Thoracic aorta (tissue), 2 donors: ENCODE data around the gene RFC2. TPM values are rescaled to one million over a fixed set of nuclear protein-coding genes. Genes with fewer than 3 reads are reported as not detected.
"Not testable (repeated sequence)": the region's sequence is repeated elsewhere in the genome, so short reads cannot be mapped to it uniquely, and the experiment has no call there.

ENCODE experiments used
- ATAC-seq: fragments of 150-250 bp; one replicate; pipeline ENCODE4 v1.8.0; 2017; ENCODE audit warnings: low read depth; ENCODE audit not compliant: insufficient number of reproducible peaks, low FRiP score
- DNase-seq: peaks from one replicate; pipeline ENCODE4 v3.0.0-alpha.2; 2020; ENCODE audit warnings: low spot score
- H3K27ac ChIP-seq, 2 donors: fragments of 200-600 bp; sonication (generic); 1 replicate in 1 of 2; 2 replicates in 1 of 2; pipeline ENCODE4 v1.5.1; 2016; ENCODE audit warnings: mild to moderate bottlenecking in 2 of 2, moderate library complexity in 2 of 2
- H3K27me3 ChIP-seq: fragments of 200-600 bp; sonication (generic); replicated peaks from 2 replicates; pipeline ENCODE4 v1.6.0; 2016; ENCODE audit warnings: mild to moderate bottlenecking; ENCODE audit not compliant: insufficient read depth
- H3K36me3 ChIP-seq: fragments of 200-600 bp; sonication (generic); one replicate; pipeline ENCODE4 v1.5.1; 2016
- H3K4me1 ChIP-seq, 2 donors: fragments of 200-600 bp; sonication (generic); 1 replicate in 1 of 2; 2 replicates in 1 of 2; pipeline versions ENCODE4 v1.5.1 to v1.6.0; 2016; ENCODE audit warnings: low read depth in 2 of 2, mild to moderate bottlenecking in 1 of 2; ENCODE audit not compliant: control insufficient read depth in 1 of 2
- H3K4me3 ChIP-seq: fragments of 200-600 bp; sonication (generic); 2 replicates; pipeline ENCODE4 v1.5.1; 2016; ENCODE audit warnings: mild to moderate bottlenecking
- H3K9me3 ChIP-seq: fragments of 200-600 bp; sonication (generic); 2 replicates; pipeline ENCODE4 v1.5.1; 2016
- CTCF ChIP-seq: fragments of 200-600 bp; sonication (generic); IDR thresholded peaks from one replicate; pipeline ENCODE4 v1.5.1; 2019; ENCODE audit warnings: antibody characterized with exemption
- total RNA-seq, 2 donors: library from RNA; depleted of rRNA; stranded (reverse); fragments of >200 nt; gene quantifications; one replicate each; pipeline versions ENCODE4 v1.1.0 to v1.2.3, GENCODE V29; 2016

Gene RFC2
- total RNA-seq, 2 donors from 2014 or later: 9.5 to 15.2 TPM

GRCh38 chr7:74231232-74231590 is 23.0 kb downstream of the RFC2 start:
- Histone ChIP-seq H3K4me3 (no peak overlapping the region), H3K9me3 (no peaks in the 10 kb centered on the region), H3K36me3 (peaks cover 14% of the 10 kb centered on the region), H3K27me3 (no peaks in the 10 kb centered on the region), H3K27ac (no peak overlapping the region), H3K4me1 (no peaks in the 10 kb centered on the region)
- no peak for TF ChIP-seq CTCF
- no peak for ATAC-seq
- no peak for DNase-seq

GRCh38 chr7:74230446-74231231 is 23.6 kb downstream of the RFC2 start:
- H3K27ac ChIP-seq: no peak overlapping the region
- H3K4me3 ChIP-seq: no peak overlapping the region
- no peaks in the 10 kb centered on the region for H3K27me3 ChIP-seq
- peaks cover 14% of the 10 kb centered on the region for H3K36me3 ChIP-seq
- H3K4me1 ChIP-seq: no peaks in the 10 kb centered on the region
- ATAC-seq (no peak), DNase-seq (no peak)
- TF ChIP-seq CTCF: no peak
- H3K9me3 ChIP-seq: no peaks in the 10 kb centered on the region

- TF ChIP-seq CTCF: no peak
- Histone ChIP-seq H3K9me3 (no peaks in the 10 kb centered on the region), H3K27me3 (no peaks in the 10 kb centered on the region), H3K27ac (no peak overlapping the region), H3K4me3 (no peak overlapping the region), H3K36me3 (peaks cover 11% of the 10 kb centered on the region), H3K4me1 (no peaks in the 10 kb centered on the region)
- DNase-seq: no peak
- ATAC-seq: no peak
Measured at GRCh38 chr7:74228951-74229900, 25.0 kb downstream of the RFC2 start.

- H3K27me3 ChIP-seq: no peaks in the 10 kb centered on the region
- H3K27ac ChIP-seq: no peak overlapping the region
- H3K4me3 ChIP-seq: no peak overlapping the region
- no peaks in the 10 kb centered on the region for H3K4me1 ChIP-seq
- H3K36me3 ChIP-seq: peaks cover 7% of the 10 kb centered on the region
- ATAC-seq (no peak), DNase-seq (no peak)
- TF ChIP-seq CTCF: no peak
- no peaks in the 10 kb centered on the region for H3K9me3 ChIP-seq
Measured at GRCh38 chr7:74226633-74227032, 27.6 kb downstream of the RFC2 start.

- ATAC-seq: no peak
- H3K4me1 ChIP-seq: no peaks in the 10 kb centered on the region
- no peak overlapping the region for H3K27ac ChIP-seq
- no peaks in the 10 kb centered on the region for H3K36me3 ChIP-seq
- DNase-seq: no peak
- no peaks in the 10 kb centered on the region for H3K9me3 ChIP-seq
- TF ChIP-seq CTCF: no peak
- H3K27me3 ChIP-seq: no peaks in the 10 kb centered on the region
- H3K4me3 ChIP-seq: no peak overlapping the region
Measured at GRCh38 chr7:74225400-74225799, 28.8 kb downstream of the RFC2 start.

GRCh38 chr7:74224907-74225306 is 29.3 kb downstream of the RFC2 start:
- H3K4me3 ChIP-seq, H3K27ac ChIP-seq, H3K36me3 ChIP-seq, DNase-seq, H3K27me3 ChIP-seq, H3K4me1 ChIP-seq, ATAC-seq, H3K9me3 ChIP-seq: not testable (repeated sequence)
